ENCODE results near the gene PHLPP1.

PHLPP1 gene

GRCh38 chr18:62811674-62812073, 96.3 kb downstream of the PHLPP1 start:
- TF ChIP-seq CTCF (IDR thresholded peaks at IDR 0.05; ENCODE audit: low read depth, low read length): no peak
- no peak overlapping the region for H3K4me3 ChIP-seq (ENCODE audit: low read depth, low read length)

- H3K4me3 ChIP-seq (ENCODE audit: low read depth, low read length): no peak overlapping the region
Measured at GRCh38 chr18:62812242-62812641, 96.9 kb downstream of the PHLPP1 start.

GRCh38 chr18:62812876-62813275, 97.5 kb downstream of the PHLPP1 start:
- no peak overlapping the region for H3K4me3 ChIP-seq (ENCODE audit: low read depth, low read length)
- TF ChIP-seq CTCF (IDR thresholded peaks at IDR 0.05; ENCODE audit: low read depth, low read length): no peak

More at GRCh38 chr18:62812242-62812641, 96.9 kb downstream of the PHLPP1 start:
- TF ChIP-seq CTCF (IDR thresholded peaks at IDR 0.05; ENCODE audit: low read depth, low read length): no peak

GRCh38 chr18:62814132-62814759, 98.9 kb downstream of the PHLPP1 start:
- TF ChIP-seq CTCF (IDR thresholded peaks at IDR 0.05; ENCODE audit: low read depth, low read length): no peak
- no peak overlapping the region for H3K4me3 ChIP-seq (ENCODE audit: low read depth, low read length)

- no peak overlapping the region for H3K4me3 ChIP-seq (ENCODE audit: low read depth, low read length)
- TF ChIP-seq CTCF (IDR thresholded peaks at IDR 0.05; ENCODE audit: low read depth, low read length): no peak
Measured at GRCh38 chr18:62825382-62825781, 110.0 kb downstream of the PHLPP1 start.

GRCh38 chr18:62827397-62827796, 112.1 kb downstream of the PHLPP1 start:
- H3K4me3 ChIP-seq (ENCODE audit: low read depth, low read length): no peak overlapping the region
- TF ChIP-seq CTCF (IDR thresholded peaks at IDR 0.05; ENCODE audit: low read depth, low read length): no peak

- no peak for TF ChIP-seq CTCF (IDR thresholded peaks at IDR 0.05; ENCODE audit: low read depth, low read length)
- H3K4me3 ChIP-seq (ENCODE audit: low read depth, low read length): no peak overlapping the region
Measured at GRCh38 chr18:62828091-62828640, 112.8 kb downstream of the PHLPP1 start.

Data from WI38 (cell line).